ENCODE data around the gene IGFBP7. TPM values are rescaled to one million over a fixed set of nuclear protein-coding genes. Genes with fewer than 3 reads are reported as not detected.

The IGFBP7 gene
- polyA plus RNA-seq, 1 donor from 2014 or later = not detected

- Mint-ChIP-seq H3K9me3 (no peaks in the 10 kb centered on the region), H3K36me3 (peaks cover 2% of the 10 kb centered on the region), H3K27ac (no peak overlapping the region), H3K27me3 (peaks cover 24% of the 10 kb centered on the region), H3K4me1 (peaks cover 7 to 15% (median 9%) of the 10 kb centered on the region in 3 donors), H3K4me3 (no peak overlapping the region)
These were observed 4.8 kb upstream of the IGFBP7 start for GRCh38 chr4:57114973-57115372.

GRCh38 chr4:57113870-57114269 is 3.7 kb upstream of the IGFBP7 start:
- H3K27ac Mint-ChIP-seq = no peak overlapping the region
- H3K27me3 Mint-ChIP-seq = peaks cover 28% of the 10 kb centered on the region
- H3K4me3 Mint-ChIP-seq = no peak overlapping the region
- peaks cover 2% of the 10 kb centered on the region for H3K36me3 Mint-ChIP-seq
- H3K4me1 Mint-ChIP-seq = peaks cover 7 to 15% (median 9%) of the 10 kb centered on the region in 3 donors
- peaks cover 0 to under 1% (median 0%) of the 10 kb centered on the region in 3 donors for H3K9me3 Mint-ChIP-seq

- Mint-ChIP-seq H3K4me1 (peaks cover 7 to 15% (median 9%) of the 10 kb centered on the region in 3 donors), H3K36me3 (peaks cover 2% of the 10 kb centered on the region), H3K27me3 (peaks cover 43% of the 10 kb centered on the region), H3K9me3 (peaks cover 0 to 3% (median 0%) of the 10 kb centered on the region in 3 donors), H3K27ac (peak overlapping the region in 1 of 3 donors; percentile 50), H3K4me3 (peak overlapping the region; percentile 63 to 94 (median 83))
These were observed 691 bp upstream of the IGFBP7 start for GRCh38 chr4:57110640-57111511.

GRCh38 chr4:57109411-57109846 is 756 bp downstream of the IGFBP7 start:
- Mint-ChIP-seq H3K36me3 (peaks cover 2% of the 10 kb centered on the region), H3K27me3 (peaks cover 41% of the 10 kb centered on the region), H3K4me3 (peak overlapping the region in 3 of 4 donors; percentile 70 to 87 (median 72)), H3K27ac (no peak overlapping the region), H3K4me1 (peaks cover 7 to 15% (median 9%) of the 10 kb centered on the region in 3 donors), H3K9me3 (peaks cover 0 to 3% (median 0%) of the 10 kb centered on the region in 3 donors)

- H3K27ac Mint-ChIP-seq = no peak overlapping the region
- peaks cover 2% of the 10 kb centered on the region for H3K36me3 Mint-ChIP-seq
- peaks cover 38% of the 10 kb centered on the region for H3K27me3 Mint-ChIP-seq
- peaks cover 5 to 7% (median 5%) of the 10 kb centered on the region in 3 donors for H3K4me1 Mint-ChIP-seq
- peaks cover 0 to 3% (median 0%) of the 10 kb centered on the region in 3 donors for H3K9me3 Mint-ChIP-seq
- no peak overlapping the region for H3K4me3 Mint-ChIP-seq
These were observed 4.0 kb downstream of the IGFBP7 start for GRCh38 chr4:57106181-57106580.

- Mint-ChIP-seq H3K9me3 (peaks cover 0 to 3% (median 0%) of the 10 kb centered on the region in 3 donors), H3K4me1 (no peaks in the 10 kb centered on the region), H3K27me3 (peaks cover 31% of the 10 kb centered on the region), H3K27ac (no peak overlapping the region), H3K4me3 (no peak overlapping the region), H3K36me3 (no peaks in the 10 kb centered on the region)
These were observed 5.3 kb downstream of the IGFBP7 start for GRCh38 chr4:57104706-57105560.

GRCh38 chr4:57103051-57103450 is 7.1 kb downstream of the IGFBP7 start:
- Mint-ChIP-seq H3K36me3 (no peaks in the 10 kb centered on the region), H3K4me3 (no peak overlapping the region), H3K9me3 (no peaks in the 10 kb centered on the region), H3K27ac (no peak overlapping the region), H3K27me3 (peaks cover 20% of the 10 kb centered on the region), H3K4me1 (no peaks in the 10 kb centered on the region)

GRCh38 chr4:57102050-57102624 is 8.0 kb downstream of the IGFBP7 start:
- no peaks in the 10 kb centered on the region for H3K36me3 Mint-ChIP-seq
- peaks cover 12% of the 10 kb centered on the region for H3K27me3 Mint-ChIP-seq
- H3K9me3 Mint-ChIP-seq = no peaks in the 10 kb centered on the region
- no peaks in the 10 kb centered on the region for H3K4me1 Mint-ChIP-seq
- H3K4me3 Mint-ChIP-seq = no peak overlapping the region
- H3K27ac Mint-ChIP-seq = no peak overlapping the region

- Mint-ChIP-seq H3K27ac (no peak overlapping the region), H3K4me1 (no peaks in the 10 kb centered on the region), H3K9me3 (no peaks in the 10 kb centered on the region), H3K27me3 (peaks cover 9% of the 10 kb centered on the region), H3K4me3 (no peak overlapping the region), H3K36me3 (no peaks in the 10 kb centered on the region)
These were observed 9.1 kb downstream of the IGFBP7 start for GRCh38 chr4:57100979-57101651.

GRCh38 chr4:57099363-57099762 is 10.8 kb downstream of the IGFBP7 start:
- Mint-ChIP-seq H3K27ac (no peak overlapping the region), H3K4me1 (no peaks in the 10 kb centered on the region), H3K4me3 (no peak overlapping the region), H3K36me3 (no peaks in the 10 kb centered on the region), H3K27me3 (peaks cover 4% of the 10 kb centered on the region), H3K9me3 (no peaks in the 10 kb centered on the region)

- H3K4me1 Mint-ChIP-seq = no peaks in the 10 kb centered on the region
- H3K27ac Mint-ChIP-seq = no peak overlapping the region
These were observed 11.2 kb downstream of the IGFBP7 start for GRCh38 chr4:57098941-57099340.

GRCh38 chr4:57098415-57098814 is 11.8 kb downstream of the IGFBP7 start:
- no peak overlapping the region for H3K27ac Mint-ChIP-seq

More at GRCh38 chr4:57098941-57099340, 11.2 kb downstream of the IGFBP7 start:
- Mint-ChIP-seq H3K4me3 (no peak overlapping the region), H3K27me3 (peaks cover 4% of the 10 kb centered on the region), H3K9me3 (no peaks in the 10 kb centered on the region), H3K36me3 (no peaks in the 10 kb centered on the region)

GRCh38 chr4:57097711-57098110 is 12.5 kb downstream of the IGFBP7 start:
- Mint-ChIP-seq H3K9me3 (no peaks in the 10 kb centered on the region), H3K27me3 (peaks cover 4% of the 10 kb centered on the region), H3K4me3 (no peak overlapping the region), H3K4me1 (no peaks in the 10 kb centered on the region), H3K36me3 (no peaks in the 10 kb centered on the region), H3K27ac (no peak overlapping the region)

More at GRCh38 chr4:57098415-57098814, 11.8 kb downstream of the IGFBP7 start:
- no peaks in the 10 kb centered on the region for H3K9me3 Mint-ChIP-seq
- H3K36me3 Mint-ChIP-seq = no peaks in the 10 kb centered on the region
- H3K4me1 Mint-ChIP-seq = no peaks in the 10 kb centered on the region
- no peak overlapping the region for H3K4me3 Mint-ChIP-seq
- H3K27me3 Mint-ChIP-seq = peaks cover 6% of the 10 kb centered on the region

- Mint-ChIP-seq H3K27me3 (peaks cover 4% of the 10 kb centered on the region), H3K36me3 (no peaks in the 10 kb centered on the region), H3K9me3 (no peaks in the 10 kb centered on the region), H3K27ac (no peak overlapping the region), H3K4me3 (no peak overlapping the region), H3K4me1 (no peaks in the 10 kb centered on the region)
These were observed 14.2 kb downstream of the IGFBP7 start for GRCh38 chr4:57095956-57096355.
